Measurements from ENCODE around the gene SMPD2. TPM values are rescaled to one million over a fixed set of nuclear protein-coding genes. Genes with fewer than 3 reads are reported as not detected.

The SMPD2 gene
- total and polyA plus RNA-seq, 2 of the 4 experiments (the other 2 are of a cell fraction): 7.7 to 9.0 TPM

DNA sequence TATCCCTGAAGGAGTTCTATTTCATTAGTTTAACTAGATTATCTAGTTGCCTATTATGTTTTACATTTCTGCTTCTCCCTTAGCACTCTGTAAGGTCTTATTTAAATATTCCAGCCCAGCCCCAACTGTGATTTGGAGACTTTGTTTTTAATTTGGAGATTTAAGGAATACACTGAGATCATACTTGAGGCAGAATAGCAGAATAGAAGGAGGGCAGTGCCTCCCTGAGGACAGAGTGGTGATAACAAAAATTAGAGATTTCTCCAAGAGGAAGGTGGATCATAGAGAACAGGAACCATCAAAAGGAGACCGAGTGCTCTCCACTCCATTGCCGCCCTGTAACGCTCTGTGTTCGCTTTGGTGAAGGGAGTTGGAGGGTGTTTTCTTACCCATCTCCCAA, 43.5 kb upstream of the SMPD2 start:
- Histone ChIP-seq H3K56ac (ENCODE audit: extremely low read depth, insufficient read depth, low read length) (no peak overlapping the region), H3K79me1 (ENCODE audit: low read depth in 1 of 2, low read length in 2 of 2) (no peaks in the 10 kb centered on the region), H2AFZ (replicated peaks; ENCODE audit: low read length, poor library complexity) (no peak overlapping the region), H2BK20ac (ENCODE audit: low read depth, low read length) (no peak overlapping the region), H3K4me1 (ENCODE audit: control insufficient read depth, insufficient read depth, low read length) (no peaks in the 10 kb centered on the region), H2AK5ac (ENCODE audit: low read depth, low read length) (no peak overlapping the region), H3K36me3 (ENCODE audit: control insufficient read depth, insufficient read depth, low read length) (no peaks in the 10 kb centered on the region), H2BK120ac (ENCODE audit: low read depth, low read length) (no peak overlapping the region), H3K27me3 (ENCODE audit: control insufficient read depth, insufficient read depth, low read length) (peaks cover 7% of the 10 kb centered on the region), H4K8ac (ENCODE audit: low read depth in 2 of 2, low read length in 2 of 2) (no peak overlapping the region), H3K9ac (ENCODE audit: low read depth, low read length) (no peak overlapping the region), H3K18ac (ENCODE audit: low read depth, low read length) (no peak overlapping the region), H2AK9ac (replicated peaks; ENCODE audit: low read depth, low read length, poor library complexity) (no peak overlapping the region), H3K27ac (ENCODE audit: insufficient read depth, low read length) (no peak overlapping the region), H2BK5ac (ENCODE audit: low read depth, low read length, poor library complexity, severe bottlenecking) (no peak overlapping the region), H4K20me1 (ENCODE audit: insufficient read depth, low read length) (no peaks in the 10 kb centered on the region), H4K91ac (ENCODE audit: insufficient read depth, low read depth, low read length) (no peak overlapping the region), H3K9me3 (ENCODE audit: control insufficient read depth, insufficient read depth, low read length) (no peaks in the 10 kb centered on the region), H3K4me2 (ENCODE audit: low read depth, low read length) (no peak overlapping the region), H3K23ac (ENCODE audit: low read depth, low read length) (no peak overlapping the region), H3K14ac (replicated peaks; ENCODE audit: low read depth, low read length) (no peak overlapping the region), H3K9me1 (ENCODE audit: insufficient read depth, low read length) (no peaks in the 10 kb centered on the region), H2BK15ac (ENCODE audit: low read depth, low read length) (no peak overlapping the region), H3K4me3 (ENCODE audit: insufficient read depth, low read depth, low read length) (no peak overlapping the region), H4K5ac (ENCODE audit: low read depth, low read length) (no peak overlapping the region), H3K4ac (ENCODE audit: low read depth, low read length) (no peak overlapping the region)
- intact Hi-C loops (cut with micrococcal nuclease): loop anchor here (1.0 kb wide), 1 partner anchor 209 kb away; no protein-coding TSS in a partner anchor
- TF ChIP-seq RAD21 (IDR thresholded peaks at IDR 0.05; ENCODE audit: low read length) (peak; percentile 71), SMC3 (IDR thresholded peaks at IDR 0.05; ENCODE audit: low read depth, low read length) (peak; percentile 51), FOS (IDR thresholded peaks at IDR 0.05; ENCODE audit: low read depth, low read length) (no peak)
- TF ChIP-seq, protein P1, sequence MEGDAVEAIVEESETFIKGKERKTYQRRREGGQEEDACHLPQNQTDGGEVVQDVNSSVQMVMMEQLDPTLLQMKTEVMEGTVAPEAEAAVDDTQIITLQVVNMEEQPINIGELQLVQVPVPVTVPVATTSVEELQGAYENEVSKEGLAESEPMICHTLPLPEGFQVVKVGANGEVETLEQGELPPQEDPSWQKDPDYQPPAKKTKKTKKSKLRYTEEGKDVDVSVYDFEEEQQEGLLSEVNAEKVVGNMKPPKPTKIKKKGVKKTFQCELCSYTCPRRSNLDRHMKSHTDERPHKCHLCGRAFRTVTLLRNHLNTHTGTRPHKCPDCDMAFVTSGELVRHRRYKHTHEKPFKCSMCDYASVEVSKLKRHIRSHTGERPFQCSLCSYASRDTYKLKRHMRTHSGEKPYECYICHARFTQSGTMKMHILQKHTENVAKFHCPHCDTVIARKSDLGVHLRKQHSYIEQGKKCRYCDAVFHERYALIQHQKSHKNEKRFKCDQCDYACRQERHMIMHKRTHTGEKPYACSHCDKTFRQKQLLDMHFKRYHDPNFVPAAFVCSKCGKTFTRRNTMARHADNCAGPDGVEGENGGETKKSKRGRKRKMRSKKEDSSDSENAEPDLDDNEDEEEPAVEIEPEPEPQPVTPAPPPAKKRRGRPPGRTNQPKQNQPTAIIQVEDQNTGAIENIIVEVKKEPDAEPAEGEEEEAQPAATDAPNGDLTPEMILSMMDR (conservative IDR thresholded peaks at IDR 0.05; ENCODE audit: low read depth, low read length): peak; percentile 61
- DNase-seq (peak; percentile 44), ATAC-seq (ENCODE audit: low read depth) (peak; percentile 92)
- in situ Hi-C loops (cut with MboI; ENCODE audit: low sequenced_read_pairs): loop anchor here (25.0 kb wide), 2 partner anchors 210 to 860 kb away; no protein-coding TSS in a partner anchor
- POLR2A ChIA-PET (ENCODE audit: unreplicated experiment): no interaction called here
- dilution Hi-C loops (cut with HindIII; ENCODE audit: low sequenced_read_pairs, unreplicated experiment): no loop called here
- WGBS, 2 experiments (ENCODE audit: extremely low coverage in 2 of 2, insufficient read length in 1 of 2): no CpG with 5 or more reads among the region's 4 CpGs
- CTCF ChIA-PET: interaction anchor here (0.7 to 2.1 kb wide), 4 partner anchors 10 to 209 kb away, joined by 3 to 7 read pairs (median 5); no protein-coding TSS in a partner anchor
- BruUV-seq (replicated peaks): no TSS peak

Data from IMR-90 (cell line).